NCI-H748 (cell line): ENCODE measurements around the gene PRSS12.
A peak's percentile ranks its signal among the peaks of the same experiment; 100 is the strongest.

Experiments
- DNase-seq: peaks from one replicate; lab custom pipeline; 2025; ENCODE audit not compliant: unreplicated experiment; lab: John Stamatoyannopoulos, UW

Gene PRSS12

DNA sequence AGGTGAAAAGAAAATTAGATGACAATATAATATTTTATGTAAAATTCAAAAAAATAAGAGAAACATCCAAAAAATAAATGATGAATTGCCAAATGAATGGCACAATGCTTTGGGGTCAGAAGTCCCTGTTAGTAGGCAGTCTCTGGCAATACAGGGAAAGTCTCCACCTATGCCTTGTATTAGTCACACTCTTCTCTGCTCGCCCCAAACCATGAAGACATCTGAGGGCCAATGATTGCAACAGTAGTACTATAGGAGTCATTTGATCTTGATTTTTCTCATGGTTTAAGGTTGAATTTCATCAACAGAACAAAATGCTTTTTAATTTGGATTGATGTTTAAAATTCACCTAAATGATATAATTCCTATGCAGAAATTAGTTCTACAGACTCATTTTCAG, 3.9 kb upstream of the PRSS12 start:
- DNase-seq, result no peak

DNA sequence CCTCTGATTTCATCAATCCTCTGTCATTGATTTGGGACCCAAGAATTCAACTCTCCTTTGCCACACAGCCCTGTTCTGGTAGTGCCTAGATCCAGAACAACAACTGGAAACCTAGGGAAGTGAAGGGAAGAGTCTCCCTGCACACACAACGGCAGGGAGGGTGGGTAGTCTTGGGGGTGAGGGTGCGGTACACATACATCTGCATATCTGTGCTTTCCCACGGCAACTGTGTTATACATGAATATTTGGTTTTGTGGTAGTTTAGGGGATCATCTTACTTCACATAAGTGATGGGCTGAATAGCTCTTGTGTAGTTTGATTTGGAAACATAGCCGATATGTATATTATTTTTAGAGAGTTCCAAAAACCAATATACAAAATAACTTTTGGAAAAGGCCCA, 3.3 kb upstream of the PRSS12 start:
- DNase-seq, result no peak

DNA sequence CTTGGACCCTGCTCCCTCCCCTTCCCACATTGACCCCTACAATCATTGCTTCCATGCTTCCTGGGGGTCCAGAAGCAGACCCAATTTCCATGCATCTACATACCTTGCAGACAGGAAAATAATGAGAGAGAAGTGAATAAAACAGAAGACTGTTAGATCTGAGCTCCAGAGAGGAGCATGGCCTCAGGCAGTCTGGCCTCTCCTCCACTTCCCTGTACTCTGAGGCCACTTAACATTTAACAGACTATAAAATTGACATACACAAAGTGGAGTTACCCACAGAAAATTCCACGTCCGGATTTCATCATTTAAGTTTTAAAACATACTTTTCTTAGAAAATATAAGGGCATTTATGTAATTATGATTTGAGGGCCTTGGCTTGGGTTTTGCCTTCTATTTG, 2.1 kb upstream of the PRSS12 start:
- no peak for DNase-seq

DNA sequence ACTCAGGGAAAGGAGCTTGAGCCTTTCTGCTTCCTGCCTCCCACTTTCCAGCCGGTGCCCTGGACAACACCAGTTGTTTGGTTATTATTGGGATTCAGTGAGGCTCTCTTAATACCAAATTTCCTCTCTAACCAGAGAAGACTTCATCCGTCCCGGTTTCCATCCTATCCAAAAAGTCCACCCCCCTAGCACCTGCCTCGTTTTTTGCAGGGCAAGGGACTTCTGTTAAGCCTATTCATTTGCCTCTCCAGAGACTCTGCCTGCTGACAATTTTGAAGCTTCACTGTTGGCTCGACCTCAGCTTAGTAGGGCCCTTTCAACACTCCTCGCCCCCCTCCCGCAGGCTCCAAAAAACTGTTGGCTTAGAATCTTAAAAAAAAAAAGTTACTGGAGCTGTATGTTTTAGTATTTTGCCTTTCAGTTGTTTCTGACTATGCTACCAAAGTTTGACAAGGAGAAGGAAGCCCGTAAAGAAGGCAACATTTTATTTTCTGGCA, 779 bp upstream of the PRSS12 start:
- DNase-seq, result no peak

DNA sequence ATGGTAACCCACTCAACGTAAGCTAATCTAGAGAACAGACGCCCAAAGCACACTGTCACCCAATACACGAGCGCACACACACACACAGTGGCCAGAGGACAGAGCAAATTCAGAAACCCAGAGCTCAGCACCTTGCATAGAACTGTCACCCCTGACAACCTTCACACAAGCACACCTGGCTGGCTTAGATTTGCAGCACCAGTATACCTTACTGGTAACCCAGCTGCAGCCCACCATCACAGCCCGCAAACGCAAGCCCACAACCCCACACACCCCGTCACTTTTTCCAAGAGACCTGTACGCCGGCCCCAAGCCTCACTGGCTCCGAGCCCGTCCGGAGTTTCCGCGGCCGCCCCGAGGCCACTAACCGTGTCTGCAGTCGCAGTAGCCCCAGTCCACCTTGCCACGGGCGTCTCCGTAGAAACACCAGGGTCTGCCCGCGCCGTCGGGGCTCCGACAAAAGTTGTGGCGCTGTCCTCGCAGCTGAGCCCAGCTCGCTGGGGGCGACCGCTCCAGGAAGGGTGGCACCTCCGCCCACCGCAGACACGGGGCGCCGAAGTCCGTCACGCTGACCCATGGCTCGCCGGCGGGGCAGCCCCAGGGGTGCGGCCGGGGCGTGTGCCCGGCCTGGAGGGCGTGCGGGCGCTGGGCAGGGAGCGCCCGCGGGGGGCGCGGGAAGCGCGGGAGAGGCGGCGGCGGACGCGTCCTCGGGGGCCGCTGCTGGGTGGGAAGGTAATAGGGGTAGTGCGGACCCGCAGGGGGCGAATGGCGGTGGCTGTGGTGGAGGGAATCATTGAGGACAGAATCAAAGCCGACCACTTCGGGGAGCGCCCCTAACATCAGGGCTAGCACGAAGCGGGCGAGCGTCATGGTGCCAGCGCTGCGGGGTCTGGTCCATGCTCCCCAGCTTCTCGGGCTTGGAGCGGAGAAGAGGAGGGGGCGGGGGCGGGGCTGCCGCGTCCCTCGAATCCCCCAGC, 664 bp downstream of the PRSS12 start:
- DNase-seq, result peak; percentile 80

DNA sequence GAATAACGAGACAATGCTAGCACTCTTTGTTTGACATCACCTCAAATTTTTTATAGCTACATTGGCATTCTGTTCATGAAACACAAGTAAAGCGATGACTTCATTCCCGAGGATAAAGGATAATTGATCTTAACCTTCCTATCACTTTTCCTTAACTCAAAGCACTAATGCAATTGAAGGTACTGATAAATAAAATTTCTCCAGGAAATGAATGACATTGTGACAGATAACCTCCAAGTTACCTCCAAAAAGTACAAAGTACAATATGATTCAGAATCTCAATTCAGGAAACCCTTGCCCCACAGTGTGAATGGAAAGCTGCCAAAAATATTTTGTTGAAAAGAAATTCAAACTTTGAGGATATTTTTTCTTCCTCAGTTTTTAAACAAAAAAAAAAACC, 1.8 kb downstream of the PRSS12 start:
- DNase-seq, result no peak

DNA sequence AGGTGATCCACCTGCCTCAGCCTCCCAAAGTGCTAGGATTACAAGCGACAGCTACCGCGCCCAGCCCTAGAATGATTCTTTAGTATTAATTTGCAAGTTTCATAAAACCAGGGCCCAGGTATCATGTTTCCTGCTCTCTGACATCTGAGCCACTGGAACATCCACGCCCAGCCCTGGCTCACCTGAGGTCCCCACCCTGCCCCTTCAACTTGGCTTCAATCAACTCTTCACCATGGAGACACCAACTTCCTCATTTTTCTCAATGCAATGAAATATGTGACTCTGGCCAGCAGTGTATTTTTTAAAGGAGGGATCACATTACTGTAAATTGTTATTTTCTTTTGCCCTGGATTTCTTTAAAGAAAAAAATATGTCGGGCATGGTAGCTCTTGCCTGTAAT, 3.9 kb downstream of the PRSS12 start:
- peak; percentile 39 for DNase-seq

DNA sequence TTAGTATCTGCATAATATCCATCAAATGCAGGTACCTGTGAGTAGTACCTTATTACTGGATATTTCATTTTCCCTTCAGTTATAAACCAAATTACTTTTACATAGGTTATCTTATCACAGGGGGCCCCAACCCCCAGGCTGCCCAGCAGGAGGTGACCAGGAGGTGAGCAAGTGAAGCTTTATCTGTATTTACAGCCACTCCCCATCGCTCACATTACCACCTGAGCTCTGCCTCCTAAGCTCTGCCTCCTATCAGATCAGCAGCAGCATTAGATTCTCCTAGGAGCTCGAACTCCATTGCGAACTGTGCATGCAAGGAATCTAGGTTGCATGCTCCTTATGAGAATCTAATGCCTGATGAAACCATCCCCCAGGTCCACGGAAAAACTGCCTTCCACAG, 6.3 kb downstream of the PRSS12 start:
- DNase-seq, result no peak

DNA sequence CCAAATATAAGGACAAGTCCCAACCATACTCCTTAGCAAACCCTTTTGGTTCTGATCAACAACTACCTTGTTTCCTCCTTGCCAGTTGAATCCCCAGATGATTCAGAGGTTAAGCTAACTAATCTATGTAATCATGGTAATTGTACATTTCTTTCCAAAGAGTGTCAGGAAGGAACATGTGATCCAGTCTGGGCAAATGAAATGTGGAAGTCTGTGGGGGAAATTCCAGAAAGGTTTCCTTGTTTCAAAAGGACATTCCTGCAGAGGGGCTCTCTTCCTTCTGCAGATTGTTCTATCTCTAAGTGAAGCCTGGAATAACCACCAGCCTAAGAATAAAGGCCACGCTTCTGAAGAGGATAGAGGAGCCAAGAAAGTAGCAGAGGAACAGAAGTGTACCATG, 7.0 kb downstream of the PRSS12 start:
- DNase-seq, result no peak

DNA sequence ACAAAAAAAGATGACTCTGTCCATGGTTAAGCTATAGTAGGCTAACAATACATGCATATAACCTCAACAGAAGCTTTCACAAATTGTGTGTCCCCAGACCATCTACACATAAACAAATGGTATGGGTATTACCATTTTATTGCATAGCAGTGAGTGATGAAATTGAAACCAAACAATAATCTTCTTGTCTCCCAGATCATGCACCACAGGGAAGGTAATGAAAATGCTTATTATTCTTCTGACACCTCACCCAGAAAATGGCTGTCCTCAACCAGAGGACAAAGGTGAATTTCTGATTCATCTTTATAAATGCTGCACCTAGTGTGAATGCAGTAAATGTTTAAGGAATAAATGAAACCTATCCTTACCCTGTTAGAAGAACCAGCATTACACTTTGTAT, 8.0 kb downstream of the PRSS12 start:
- DNase-seq, result peak; percentile 36

DNA sequence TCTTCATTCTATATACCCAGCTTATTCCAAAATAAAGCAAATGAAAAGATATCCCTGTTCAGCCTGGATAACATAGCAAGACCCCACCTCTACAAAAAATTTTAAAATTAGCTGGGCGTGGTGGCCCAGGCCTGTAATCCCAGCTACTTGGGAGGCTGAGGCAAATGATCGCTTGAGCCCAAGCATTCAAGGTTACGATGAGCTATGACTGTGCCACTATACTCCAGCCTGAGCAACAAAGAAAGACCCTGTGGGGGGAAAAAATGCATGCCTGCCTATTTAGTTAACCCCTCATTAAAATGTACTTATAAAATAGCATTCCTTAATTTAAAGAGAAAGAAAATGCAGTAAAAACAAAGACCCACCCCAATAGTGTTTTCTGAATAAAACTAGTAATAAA, 9.3 kb downstream of the PRSS12 start:
- no peak for DNase-seq

DNA sequence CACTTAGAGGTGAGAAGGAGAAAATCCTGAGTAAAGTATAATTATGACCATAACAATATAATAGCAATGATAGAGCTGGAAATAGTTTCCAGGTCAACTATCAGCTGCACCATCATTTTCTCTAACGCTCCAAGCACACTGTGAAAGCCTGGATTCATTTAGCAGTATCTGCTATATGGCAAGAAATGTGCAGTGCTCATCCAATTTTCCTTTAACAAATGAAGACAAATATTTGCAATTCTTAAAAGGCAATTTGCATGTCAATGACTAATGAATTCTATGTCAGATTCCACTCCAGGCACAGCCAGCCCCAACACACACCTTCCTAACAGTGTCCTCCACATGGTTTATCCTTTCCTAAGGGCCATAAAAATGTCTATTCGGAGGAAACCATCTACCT, 12.7 kb downstream of the PRSS12 start:
- peak; percentile 8 for DNase-seq

DNA sequence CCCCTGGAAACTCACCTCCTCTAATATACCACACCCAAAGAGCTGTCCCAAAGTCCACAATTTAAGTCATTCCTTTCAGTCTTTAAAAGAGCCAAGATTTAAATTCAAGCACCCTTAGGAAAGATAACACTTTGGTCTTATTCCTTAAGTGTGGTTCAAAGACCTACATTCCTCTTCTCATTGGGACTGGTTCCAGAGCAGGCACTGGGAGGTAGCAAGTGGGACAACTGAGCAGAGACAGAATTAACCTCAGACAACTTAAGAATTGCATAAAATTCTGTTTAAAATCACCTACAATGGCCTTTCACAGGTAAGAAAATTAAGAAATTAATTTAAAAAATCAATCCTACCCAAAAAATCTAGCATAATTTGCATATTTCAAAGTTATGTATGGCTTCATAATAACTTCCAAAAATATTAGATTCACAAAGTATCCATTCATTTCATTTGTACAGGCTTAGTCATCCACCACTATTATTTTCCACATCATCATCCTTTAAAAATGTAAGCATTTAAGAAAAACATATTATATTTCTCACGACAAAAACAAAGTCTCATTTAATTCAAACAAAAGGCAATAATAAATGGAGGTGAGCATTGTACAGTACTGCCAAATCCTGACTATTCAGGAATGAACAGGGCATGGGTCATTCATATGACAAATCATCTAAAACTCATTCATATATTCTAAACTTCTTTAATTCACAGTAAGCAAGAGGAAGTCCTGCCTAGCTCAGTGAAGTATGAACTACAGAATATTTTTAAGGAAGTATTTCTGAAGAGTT, 13.6 kb downstream of the PRSS12 start:
- DNase-seq, result no peak

DNA sequence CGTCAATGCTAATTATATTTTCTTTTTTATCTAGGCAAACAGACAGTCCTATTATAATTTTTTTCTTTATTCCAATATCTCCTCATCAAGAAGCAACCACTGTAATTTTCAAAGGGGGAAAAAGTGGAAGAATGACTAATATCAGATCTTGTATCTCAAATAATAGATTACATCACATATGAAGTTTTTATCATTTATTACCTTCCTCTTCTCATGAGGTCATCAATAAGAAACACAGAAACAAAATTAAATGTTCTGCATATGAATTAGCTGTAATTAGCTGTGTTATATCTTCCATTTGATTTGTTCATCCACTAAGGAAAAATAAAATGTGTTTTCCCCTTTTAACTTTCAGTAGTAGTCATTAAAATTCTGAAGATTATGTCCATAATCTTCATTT, 14.3 kb downstream of the PRSS12 start:
- DNase-seq, result no peak

DNA sequence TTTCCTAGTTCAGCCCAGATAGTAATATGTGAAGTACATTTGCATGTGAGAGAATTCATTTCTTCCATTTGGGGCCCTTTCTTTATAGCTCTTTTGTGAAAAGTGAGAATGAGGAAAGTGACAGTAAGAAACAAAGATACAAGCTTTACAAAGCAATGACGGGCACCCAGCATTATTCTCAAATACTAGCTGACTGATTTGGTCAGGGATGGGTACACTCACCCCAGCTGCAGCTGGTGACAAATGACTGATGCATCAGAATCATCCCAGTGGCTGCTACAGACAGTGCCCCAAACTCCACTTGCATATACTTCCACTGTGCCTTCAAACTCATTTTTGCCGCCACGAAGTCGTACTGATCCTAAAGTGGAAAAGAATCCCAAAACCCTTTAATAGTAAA, 14.8 kb downstream of the PRSS12 start:
- DNase-seq, result no peak

DNA sequence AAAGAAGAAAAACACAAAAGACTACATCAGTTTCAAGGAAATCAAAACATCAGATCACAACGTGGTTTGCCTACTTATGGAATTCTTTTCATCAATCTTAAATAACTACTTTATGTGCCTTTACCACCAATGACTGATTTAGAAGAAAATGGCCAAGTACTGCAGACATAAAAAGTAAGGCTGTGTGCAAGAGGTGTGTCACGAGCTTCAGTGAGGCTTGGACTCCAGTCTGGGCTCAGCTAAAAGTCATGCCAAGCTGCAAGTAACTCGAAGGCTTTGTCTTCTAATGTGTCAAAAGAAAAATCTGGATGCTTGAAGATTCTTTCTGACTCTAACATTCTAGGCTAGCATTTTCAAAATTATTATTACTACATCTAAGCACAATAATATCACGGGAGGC, 17.0 kb downstream of the PRSS12 start:
- DNase-seq, result no peak

DNA sequence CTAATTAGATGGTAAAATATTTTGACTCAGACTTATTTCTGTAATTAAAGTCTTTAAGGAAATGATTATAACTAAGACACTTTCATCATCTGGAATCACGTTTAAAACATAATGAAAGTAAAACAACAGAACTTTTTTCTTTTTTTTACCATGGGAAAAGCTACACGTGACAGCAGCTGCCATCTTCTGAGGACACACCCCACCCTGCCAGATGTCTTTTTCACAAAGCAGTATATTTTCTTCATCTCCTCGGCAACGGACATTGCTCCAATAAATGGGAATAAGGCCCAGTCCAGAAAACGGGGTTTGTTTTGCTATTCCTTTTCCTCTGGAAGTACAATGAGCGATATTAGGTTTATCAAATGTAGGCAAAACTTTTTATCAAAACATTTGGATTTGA, 17.5 kb downstream of the PRSS12 start:
- DNase-seq, result peak; percentile 36

DNA sequence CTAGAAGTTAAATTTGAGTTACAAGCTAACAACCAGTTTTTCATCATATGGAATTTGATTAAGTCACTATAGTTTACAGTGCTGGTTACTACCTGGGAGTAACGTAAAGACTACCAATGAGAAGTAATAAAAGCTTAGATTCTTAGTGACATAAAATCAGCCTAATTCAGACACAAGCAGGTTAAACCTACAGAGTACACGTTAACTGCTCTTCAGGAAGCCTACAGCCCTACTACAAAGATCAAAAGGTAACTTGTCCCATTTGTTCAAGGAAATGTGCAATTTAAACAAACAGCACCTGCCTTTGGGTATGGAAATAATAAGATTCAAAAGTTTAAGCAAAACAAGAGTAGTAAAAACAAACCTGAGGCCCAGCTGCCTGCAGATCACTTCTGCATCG, 21.5 kb downstream of the PRSS12 start:
- DNase-seq, result no peak

DNA sequence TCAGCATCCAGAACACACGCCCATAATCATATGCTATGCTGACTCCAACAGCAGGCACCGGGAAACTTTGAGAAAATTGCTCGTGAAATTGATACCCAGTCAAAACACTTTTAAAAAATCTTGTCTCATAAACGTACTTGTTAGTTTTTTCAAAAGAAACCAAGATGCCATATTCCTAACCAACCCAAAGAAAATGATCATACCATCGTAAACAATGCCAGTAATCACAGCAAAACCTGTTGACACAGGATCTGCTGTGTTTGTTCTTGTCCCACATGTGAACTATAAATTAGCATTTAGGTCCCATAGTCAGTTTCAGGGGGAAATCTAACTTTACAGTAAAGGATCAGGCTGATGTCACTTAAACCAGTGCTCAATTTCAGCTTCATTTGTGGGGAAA, 23.0 kb downstream of the PRSS12 start:
- no peak for DNase-seq

DNA sequence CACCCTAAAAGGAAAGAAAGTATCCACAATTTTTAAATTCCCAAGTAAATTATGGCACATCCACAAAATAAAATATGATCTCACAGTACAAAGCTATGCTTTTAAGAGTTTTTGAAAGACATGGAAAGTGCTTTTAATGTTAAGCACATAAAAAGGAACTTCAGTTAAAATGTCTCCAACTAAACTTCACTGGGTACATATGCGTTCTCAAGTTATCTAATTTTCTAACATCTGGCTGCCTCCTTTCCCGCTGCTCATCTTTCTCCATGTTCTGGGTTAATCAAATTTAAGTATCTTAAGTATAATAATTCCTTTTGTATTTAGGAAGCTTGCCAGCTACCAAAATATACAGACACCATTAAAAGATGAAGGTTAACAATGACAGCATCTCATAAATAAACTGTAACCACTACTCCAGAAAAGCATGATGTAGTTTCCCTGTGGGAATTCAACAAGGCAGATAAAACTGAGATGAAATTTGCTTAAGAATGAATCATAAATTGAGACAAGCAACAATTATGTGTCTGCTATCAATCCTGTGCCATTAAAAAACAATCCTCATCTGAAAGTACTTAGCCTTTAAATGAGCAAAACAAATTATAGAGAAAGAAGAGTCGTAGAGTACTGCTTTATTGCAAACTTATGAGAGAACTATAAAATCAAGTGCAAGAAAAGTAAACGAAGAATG, 25.1 kb downstream of the PRSS12 start:
- DNase-seq, result peak; percentile 7

DNA sequence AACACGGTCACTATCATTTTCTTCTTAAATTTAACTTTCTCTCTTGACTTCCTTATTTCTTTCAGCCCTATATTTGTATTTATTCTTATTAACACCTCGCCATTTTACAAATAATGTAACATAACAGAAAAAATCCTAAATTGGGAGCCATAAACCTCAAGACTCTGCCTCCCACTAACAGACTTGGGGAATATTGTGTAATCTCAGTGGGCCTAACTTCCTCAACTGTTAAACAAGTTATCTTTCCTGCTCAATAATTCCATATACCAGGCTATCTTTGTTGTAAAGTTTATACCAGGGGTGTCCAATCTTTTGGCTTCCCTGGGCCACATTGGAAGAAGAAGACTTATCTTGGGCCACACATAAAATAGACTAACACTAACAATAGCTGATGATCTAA, 26.2 kb downstream of the PRSS12 start:
- DNase-seq, result no peak
